CD14-positive monocyte (primary cell): Measurements from ENCODE around the gene RCE1. TPM values are rescaled to one million over a fixed set of nuclear protein-coding genes. Genes with fewer than 3 reads are reported as not detected.

Experiments used
- DNase-seq, 3 donors: peaks; one replicate each; pipeline ENCODE4 v3.0.0-alpha.2; 2011 to 2022
- H2AFZ ChIP-seq: 2 replicates; pipeline ENCODE4 v1.6.0; 2012; ENCODE audit warnings: mild to moderate bottlenecking, low read depth, low read length, inconsistent platforms; ENCODE audit not compliant: insufficient read depth, poor library complexity, severe bottlenecking
- H3K27ac ChIP-seq, 2 donors: 1 replicate in 1 of 2; 2 replicates in 1 of 2; pipeline ENCODE4 v1.5.1; 2012 to 2013; ENCODE audit warnings: low read length in 2 of 2, control low read depth in 1 of 2, inconsistent platforms in 1 of 2, low read depth in 1 of 2, mild to moderate bottlenecking in 1 of 2
- H3K27me3 ChIP-seq, 2 donors: one replicate each; pipeline versions ENCODE4 v1.6.0 to v1.6.1; 2011 to 2013; ENCODE audit warnings: low read length in 2 of 2; ENCODE audit not compliant: control insufficient read depth in 2 of 2, insufficient read depth in 2 of 2
- H3K36me3 ChIP-seq, 2 donors: replicated peaks in 1 of 2; 1 replicate in 1 of 2; 2 replicates in 1 of 2; pipeline versions ENCODE4 v1.5.1 to v1.6.1; 2012 to 2013; ENCODE audit warnings: low read length in 2 of 2, control low read depth in 1 of 2, inconsistent platforms in 1 of 2, mild to moderate bottlenecking in 1 of 2; ENCODE audit not compliant: insufficient read depth in 2 of 2, control insufficient read depth in 1 of 2
- H3K4me1 ChIP-seq, 2 donors: 1 replicate in 1 of 2; 2 replicates in 1 of 2; pipeline versions ENCODE4 v1.5.1 to v1.6.1; 2012 to 2013; ENCODE audit warnings: low read length in 2 of 2, control low read depth in 1 of 2, inconsistent platforms in 1 of 2, mild to moderate bottlenecking in 1 of 2, moderate library complexity in 1 of 2; ENCODE audit not compliant: insufficient read depth in 2 of 2, control insufficient read depth in 1 of 2
- H3K4me2 ChIP-seq: replicated peaks from 2 replicates; pipeline ENCODE3; 2012; ENCODE audit warnings: low read length, moderate library complexity, mild to moderate bottlenecking; ENCODE audit not compliant: poor library complexity, severe bottlenecking; ENCODE audit errors: extremely low read depth
- H3K4me3 ChIP-seq, 3 experiments: fragments of 200-600 bp in 1 of 3; sonication (generic) in 1 of 3; replicated peaks in 1 of 3; 1 replicate in 2 of 3; 2 replicates in 1 of 3; pipeline ENCODE4 v1.5.1; 2011 to 2013; ENCODE audit warnings: low read length in 3 of 3, mild to moderate bottlenecking in 3 of 3, control low read depth in 2 of 3, low read depth in 2 of 3, inconsistent platforms in 1 of 3, moderate library complexity in 1 of 3
- H3K79me2 ChIP-seq: 2 replicates; pipeline ENCODE4 v1.6.0; 2012; ENCODE audit warnings: mild to moderate bottlenecking, control low read depth, inconsistent platforms, low read length, moderate library complexity; ENCODE audit not compliant: insufficient read depth
- H3K9ac ChIP-seq: 2 replicates; pipeline ENCODE4 v1.6.0; 2017; ENCODE audit warnings: low read length, mild to moderate bottlenecking; ENCODE audit not compliant: insufficient read depth, poor library complexity, severe bottlenecking
- H3K9me3 ChIP-seq, 2 donors: replicated peaks in 1 of 2; 1 replicate in 1 of 2; 2 replicates in 1 of 2; pipeline versions ENCODE4 v1.5.1 to v1.6.1; 2012 to 2013; ENCODE audit warnings: low read length in 2 of 2, control low read depth in 1 of 2; ENCODE audit not compliant: control insufficient read depth in 1 of 2, insufficient read depth in 1 of 2
- H4K20me1 ChIP-seq: 2 replicates; pipeline ENCODE4 v1.6.0; 2012; ENCODE audit warnings: mild to moderate bottlenecking, low read length, control low read depth, moderate library complexity; ENCODE audit not compliant: insufficient read depth
- H3K27ac Mint-ChIP-seq, 7 donors: one replicate each; pipeline ENCODE4 v1.8.0; 2020; ENCODE audit warnings: mild to moderate bottlenecking in 7 of 7, mixed read lengths in 7 of 7, moderate library complexity in 6 of 7, inconsistent platforms in 2 of 7
- H3K27me3 Mint-ChIP-seq, 3 donors: one replicate each; pipeline ENCODE4 v1.8.0; 2021 to 2022; ENCODE audit warnings: low read depth in 3 of 3, mild to moderate bottlenecking in 3 of 3, mixed read lengths in 3 of 3, moderate library complexity in 3 of 3, inconsistent platforms in 1 of 3
- H3K36me3 Mint-ChIP-seq, 2 donors: one replicate each; pipeline ENCODE4 v1.8.0; 2020; ENCODE audit warnings: mixed read lengths in 2 of 2, inconsistent platforms in 1 of 2, mild to moderate bottlenecking in 1 of 2
- H3K4me1 Mint-ChIP-seq: one replicate; pipeline ENCODE4 v1.8.0; 2020; ENCODE audit warnings: mild to moderate bottlenecking, mixed read lengths
- H3K4me3 Mint-ChIP-seq, 2 donors: one replicate each; pipeline ENCODE4 v1.8.0; 2020; ENCODE audit warnings: mild to moderate bottlenecking in 2 of 2, mixed read lengths in 2 of 2, moderate library complexity in 1 of 2
- H3K9me3 Mint-ChIP-seq, 7 donors: one replicate each; pipeline ENCODE4 v1.8.0; 2020 to 2022; ENCODE audit warnings: mixed read lengths in 7 of 7, mild to moderate bottlenecking in 6 of 7, moderate library complexity in 6 of 7, inconsistent platforms in 2 of 7
- WGBS: methylation state at CpG from one replicate; pipeline ENCODE4 v1.1.5; 2013; ENCODE audit warnings: missing lambda C conversion rate; ENCODE audit not compliant: insufficient coverage; 5-methylcytosine and 5-hydroxymethylcytosine counted together
- intact Hi-C, 2 donors: fragments of 100-400 bp; cut with micrococcal nuclease; formaldehyde crosslinking; loops; one replicate each; pipeline versions ENCODE4 v1.15.0 to v1.15.1; 2023
- polyA plus RNA-seq, 3 donors: library from polyadenylated mRNA; depleted of rRNA in 1 of 3; unstranded in 2 of 3; stranded (reverse) in 1 of 3; fragments of 300-500 nt in 2 of 3; fragments of >200 nt in 1 of 3; fragmentation: Illumina TruSeq in 2 of 3; gene quantifications; 1 replicate in 2 of 3; 2 replicates in 1 of 3; pipeline ENCODE4 v1.2.3, GENCODE V29; 2012 to 2021
- TF ChIP-seq, protein P1 (sequence below): fragments of 200-600 bp; IDR thresholded peaks from one replicate; pipeline ENCODE4 v1.8.0; 2022; ENCODE audit warnings: antibody characterized with exemption, mild to moderate bottlenecking

The RCE1 gene
- polyA plus RNA-seq, 3 donors, result 20.3 to 24.7 (median 22.8) TPM

DNA sequence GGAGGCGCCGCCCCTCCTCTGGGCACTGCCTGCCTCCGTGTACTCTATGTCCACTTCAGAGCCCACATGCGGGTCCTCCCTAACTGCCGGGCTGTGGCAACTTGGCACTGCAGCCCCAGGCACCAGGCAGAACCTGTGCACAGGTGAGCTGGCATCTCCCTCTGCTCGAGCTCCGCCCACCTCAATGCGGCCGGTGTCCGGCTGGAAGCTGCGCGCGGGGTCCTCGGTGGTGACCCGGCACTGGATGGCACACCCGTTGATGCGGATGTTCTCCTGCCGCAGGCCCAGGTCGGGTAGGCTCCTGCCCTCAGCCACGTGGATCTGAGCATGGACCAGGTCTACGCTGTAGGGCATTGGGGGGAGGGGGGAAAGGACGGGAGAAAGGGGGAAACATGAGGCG is 22.8 kb downstream of the RCE1 start:
- H3K4me3 ChIP-seq, result no peak overlapping the region
- no peaks in the 10 kb centered on the region for H3K9me3 ChIP-seq
- intact Hi-C loops, result no loop called here
- H3K4me1 ChIP-seq, result no peaks in the 10 kb centered on the region
- Mint-ChIP-seq H3K4me3 (no peak overlapping the region), H3K36me3 (peaks cover 0 to 13% of the 10 kb centered on the region in 2 donors), H3K27ac (no peak overlapping the region), H3K27me3 (peaks cover 0 to 3% (median 2%) of the 10 kb centered on the region in 3 donors), H3K9me3 (peaks cover 0 to 3% (median 0%) of the 10 kb centered on the region in 7 donors), H3K4me1 (peaks cover 5% of the 10 kb centered on the region)
- H3K27me3 ChIP-seq, result no peaks in the 10 kb centered on the region
- 97% methylated on average over 21 of the region's 23 CpGs for WGBS
- H3K79me2 ChIP-seq, result no peaks in the 10 kb centered on the region
- no peak overlapping the region for H3K27ac ChIP-seq
- H3K36me3 ChIP-seq, result no peaks in the 10 kb centered on the region
- no peak for DNase-seq
- H3K4me2 ChIP-seq, result no peak overlapping the region
- H2AFZ ChIP-seq, result no peak overlapping the region
- H4K20me1 ChIP-seq, result no peaks in the 10 kb centered on the region
- TF ChIP-seq, protein P1, sequence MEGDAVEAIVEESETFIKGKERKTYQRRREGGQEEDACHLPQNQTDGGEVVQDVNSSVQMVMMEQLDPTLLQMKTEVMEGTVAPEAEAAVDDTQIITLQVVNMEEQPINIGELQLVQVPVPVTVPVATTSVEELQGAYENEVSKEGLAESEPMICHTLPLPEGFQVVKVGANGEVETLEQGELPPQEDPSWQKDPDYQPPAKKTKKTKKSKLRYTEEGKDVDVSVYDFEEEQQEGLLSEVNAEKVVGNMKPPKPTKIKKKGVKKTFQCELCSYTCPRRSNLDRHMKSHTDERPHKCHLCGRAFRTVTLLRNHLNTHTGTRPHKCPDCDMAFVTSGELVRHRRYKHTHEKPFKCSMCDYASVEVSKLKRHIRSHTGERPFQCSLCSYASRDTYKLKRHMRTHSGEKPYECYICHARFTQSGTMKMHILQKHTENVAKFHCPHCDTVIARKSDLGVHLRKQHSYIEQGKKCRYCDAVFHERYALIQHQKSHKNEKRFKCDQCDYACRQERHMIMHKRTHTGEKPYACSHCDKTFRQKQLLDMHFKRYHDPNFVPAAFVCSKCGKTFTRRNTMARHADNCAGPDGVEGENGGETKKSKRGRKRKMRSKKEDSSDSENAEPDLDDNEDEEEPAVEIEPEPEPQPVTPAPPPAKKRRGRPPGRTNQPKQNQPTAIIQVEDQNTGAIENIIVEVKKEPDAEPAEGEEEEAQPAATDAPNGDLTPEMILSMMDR, result no peak
- H3K9ac ChIP-seq, result no peak overlapping the region

- H2AFZ ChIP-seq, result no peak overlapping the region
- H3K36me3 ChIP-seq, result no peaks in the 10 kb centered on the region
- 92% methylated on average over 7 of the region's 7 CpGs for WGBS
- no peak for DNase-seq
- H3K27me3 Mint-ChIP-seq, result peaks cover 0 to 4% (median 3%) of the 10 kb centered on the region in 3 donors
- no peaks in the 10 kb centered on the region for H3K4me1 ChIP-seq
- no peak overlapping the region for H3K4me2 ChIP-seq
- H3K4me1 Mint-ChIP-seq, result peaks cover 5% of the 10 kb centered on the region
- H3K9me3 Mint-ChIP-seq, result peaks cover 0 to 3% (median 0%) of the 10 kb centered on the region in 7 donors
- no peaks in the 10 kb centered on the region for H3K9me3 ChIP-seq
- no peaks in the 10 kb centered on the region for H3K79me2 ChIP-seq
- H3K27ac Mint-ChIP-seq, result no peak overlapping the region
- no peak overlapping the region for H3K4me3 ChIP-seq
- H3K9ac ChIP-seq, result no peak overlapping the region
- intact Hi-C loops, result no loop called here
- peaks cover 0 to 18% of the 10 kb centered on the region in 2 donors for H3K36me3 Mint-ChIP-seq
- H4K20me1 ChIP-seq, result no peaks in the 10 kb centered on the region
- no peak overlapping the region for H3K4me3 Mint-ChIP-seq
- H3K27me3 ChIP-seq, result no peaks in the 10 kb centered on the region
- TF ChIP-seq, protein P1, result no peak
- no peak overlapping the region for H3K27ac ChIP-seq
These were observed 23.3 kb downstream of the RCE1 start for GRCh38 chr11:66866511-66866986.
